ENCODE data around the gene SAT1.

SAT1 gene

GRCh38 chrX:23786268-23786815 lies 3.4 kb downstream of the SAT1 start:
- H3K4me3 ChIP-seq (replicated peaks; ENCODE audit: insufficient read depth, low read length): no peak overlapping the region
- H3K27me3 ChIP-seq (ENCODE audit: insufficient read depth, poor library complexity, severe bottlenecking): no peaks in the 10 kb centered on the region
- no peak overlapping the region for H3K27ac ChIP-seq (replicated peaks)
- DNase-seq (ENCODE audit: low read depth in 1 of 2, low spot score in 1 of 2): no peak
- TF ChIP-seq REST (IDR thresholded peaks at IDR 0.05; ENCODE audit: insufficient replicate concordance, low read depth) (no peak), POLR2AphosphoS5 (IDR thresholded peaks at IDR 0.05; ENCODE audit: low read depth) (no peak), SPI1 (IDR thresholded peaks at IDR 0.05; ENCODE audit: borderline replicate concordance, low read depth) (no peak), CTCF (IDR thresholded peaks at IDR 0.05; ENCODE audit: insufficient read depth, low read length) (no peak), GABPA (IDR thresholded peaks at IDR 0.05; ENCODE audit: low read depth) (no peak)

GRCh38 chrX:23787745-23788118 lies 4.8 kb downstream of the SAT1 start:
- DNase-seq (ENCODE audit: low read depth in 1 of 2, low spot score in 1 of 2): no peak
- Histone ChIP-seq H3K4me3 (replicated peaks; ENCODE audit: insufficient read depth, low read length) (no peak overlapping the region), H3K27ac (replicated peaks) (no peak overlapping the region), H3K27me3 (ENCODE audit: insufficient read depth, poor library complexity, severe bottlenecking) (no peaks in the 10 kb centered on the region)
- no peak for TF ChIP-seq REST (IDR thresholded peaks at IDR 0.05; ENCODE audit: insufficient replicate concordance, low read depth)
- TF ChIP-seq POLR2AphosphoS5 (IDR thresholded peaks at IDR 0.05; ENCODE audit: low read depth): no peak
- no peak for TF ChIP-seq SPI1 (IDR thresholded peaks at IDR 0.05; ENCODE audit: borderline replicate concordance, low read depth)
- TF ChIP-seq GABPA (IDR thresholded peaks at IDR 0.05; ENCODE audit: low read depth): no peak
- no peak for TF ChIP-seq CTCF (IDR thresholded peaks at IDR 0.05; ENCODE audit: insufficient read depth, low read length)

- H3K4me3 ChIP-seq (replicated peaks; ENCODE audit: insufficient read depth, low read length): no peak overlapping the region
- no peak for DNase-seq (ENCODE audit: low read depth in 1 of 2, low spot score in 1 of 2)
- no peaks in the 10 kb centered on the region for H3K27me3 ChIP-seq (ENCODE audit: insufficient read depth, poor library complexity, severe bottlenecking)
- no peak for TF ChIP-seq GABPA (IDR thresholded peaks at IDR 0.05; ENCODE audit: low read depth)
- H3K27ac ChIP-seq (replicated peaks): no peak overlapping the region; the same call in 1 of the 2 replicates
These were observed 5.5 kb downstream of the SAT1 start for GRCh38 chrX:23788521-23788920.

GRCh38 chrX:23788946-23789345 lies 6.0 kb downstream of the SAT1 start:
- no peak for DNase-seq (ENCODE audit: low read depth in 1 of 2, low spot score in 1 of 2)
- TF ChIP-seq CTCF (IDR thresholded peaks at IDR 0.05; ENCODE audit: insufficient read depth, low read length) (no peak), REST (IDR thresholded peaks at IDR 0.05; ENCODE audit: insufficient replicate concordance, low read depth) (no peak), GABPA (IDR thresholded peaks at IDR 0.05; ENCODE audit: low read depth) (no peak), SPI1 (IDR thresholded peaks at IDR 0.05; ENCODE audit: borderline replicate concordance, low read depth) (no peak), POLR2AphosphoS5 (IDR thresholded peaks at IDR 0.05; ENCODE audit: low read depth) (no peak)
- Histone ChIP-seq H3K27ac (replicated peaks) (no peak overlapping the region), H3K4me3 (replicated peaks; ENCODE audit: insufficient read depth, low read length) (no peak overlapping the region), H3K27me3 (ENCODE audit: insufficient read depth, poor library complexity, severe bottlenecking) (no peaks in the 10 kb centered on the region)
